IMR-90 (cell line): ENCODE measurements around the gene PHF19.

ENCODE experiments used
- CTCF ChIP-seq: conservative IDR thresholded peaks from 2 replicates; pipeline ENCODE4 v1.5.1; 2012; ENCODE audit warnings: mild to moderate bottlenecking, low read depth, low read length, improper control_type of control experiment
- POLR2A ChIP-seq: IDR thresholded peaks from 2 replicates; pipeline ENCODE4 v1.6.1; 2012; ENCODE audit warnings: mild to moderate bottlenecking, low read depth, low read length
- RFX5 ChIP-seq: IDR thresholded peaks from 2 replicates; pipeline ENCODE4 v1.8.0; 2012; ENCODE audit warnings: low read depth, mild to moderate bottlenecking, low read length, moderate library complexity
- SMC3 ChIP-seq: fragments of 150-350 bp; IDR thresholded peaks from 2 replicates; pipeline ENCODE4 v1.6.1; 2016; ENCODE audit warnings: low read depth, mild to moderate bottlenecking, antibody characterized with exemption, low read length, moderate library complexity

- TF ChIP-seq CTCF, result no peak
- no peak for TF ChIP-seq POLR2A
- TF ChIP-seq RFX5, result no peak
- no peak for TF ChIP-seq SMC3
Observed at GRCh38 chr9:120874226-120875194, 2.5 kb downstream of the PHF19 start.
